HCT116 (cell line): Measurements from ENCODE around the gene AMDHD2. TPM values are rescaled to one million over a fixed set of nuclear protein-coding genes. Genes with fewer than 3 reads are reported as not detected.

Source experiments
- ATAC-seq: fragments of 200-7000 bp; cut with Tn5 transposase; 2 replicates; pipeline ENCODE4 v1.9.1; 2020; ENCODE audit warnings: mild to moderate bottlenecking, moderate library complexity
- BruUV-seq: library from RNA; stranded (reverse); fragments of 400-500 nt; replicated peaks from 2 replicates; lab custom pipeline; 2021; lab: Mats Ljungman, UMichigan
- CTCF ChIA-PET: fragments of 300-600 bp; sonication (Branson Sonifier 250); formaldehyde crosslinking; loops from one replicate; lab custom pipeline; 2021; ENCODE audit warnings: antibody characterized with exemption; lab: Charles Lee
- POLR2A ChIA-PET: fragments of 300-600, 350-600 bp; sonication (Branson Sonifier 250); formaldehyde crosslinking; loops from one replicate; lab custom pipeline; 2021; ENCODE audit warnings: antibody characterized with exemption; lab: Charles Lee
- RAD21 ChIA-PET, 2 experiments: fragments of 300-600 bp; sonication (Branson Sonifier 250); formaldehyde crosslinking; loops; one replicate each; lab custom pipeline; 2023; ENCODE audit warnings: low total read pairs in 2 of 2; ENCODE audit not compliant: uncharacterized antibody in 2 of 2, unreplicated experiment in 2 of 2, low non-redundant PET in 1 of 2; lab: Charles Lee
- DNase-seq: peaks from one replicate; pipeline ENCODE4 v3.0.0-alpha.2; 2010; ENCODE audit warnings: low read depth, low spot score
- H2AFZ ChIP-seq: fragments of 200-600 bp; shearing (Covaris generic), sonication (generic); 2 replicates; pipeline ENCODE4 v1.6.1; 2017; ENCODE audit warnings: low read depth, mixed run types, mixed read lengths, antibody characterized with exemption, low read length; ENCODE audit not compliant: poor library complexity, severe bottlenecking
- H3K27ac ChIP-seq: 2 replicates; pipeline ENCODE4 v1.5.1; 2012; ENCODE audit warnings: low read depth, low read length
- H3K27me3 ChIP-seq: fragments of 200-600 bp; sonication (generic); 2 replicates; pipeline ENCODE4 v1.6.1; 2016; ENCODE audit warnings: mixed run types, low read length, mixed read lengths; ENCODE audit not compliant: insufficient read depth
- H3K36me3 ChIP-seq, 2 experiments: fragments of 200-500 bp in 1 of 2; fragments of 200-600 bp in 1 of 2; sonication (Bioruptor generic) in 1 of 2; sonication (generic) in 1 of 2; 2 replicates each; pipeline versions ENCODE4 v1.5.1 to v1.6.1; 2014 to 2016; ENCODE audit warnings: low read length in 2 of 2, inconsistent platforms in 1 of 2, mixed read lengths in 1 of 2, mixed run types in 1 of 2; ENCODE audit not compliant: insufficient read depth in 2 of 2, control insufficient read depth in 1 of 2
- H3K4me1 ChIP-seq, 2 experiments: fragments of 200-600 bp in 1 of 2; sonication (generic) in 1 of 2; 2 replicates each; pipeline versions ENCODE4 v1.5.1 to v1.6.1; 2012 to 2017; ENCODE audit warnings: low read length in 2 of 2, inconsistent platforms in 1 of 2, mild to moderate bottlenecking in 1 of 2, mixed read lengths in 1 of 2, mixed run types in 1 of 2, moderate library complexity in 1 of 2; ENCODE audit not compliant: insufficient read depth in 2 of 2, control insufficient read depth in 1 of 2
- H3K4me2 ChIP-seq: fragments of 200-600 bp; sonication (generic); 2 replicates; pipeline ENCODE4 v1.6.1; 2017; ENCODE audit warnings: mixed run types, low read length, mixed read lengths
- H3K4me3 ChIP-seq, 2 experiments: fragments of 200-600 bp in 1 of 2; sonication (generic) in 1 of 2; replicated peaks in 1 of 2; 2 replicates each; pipeline ENCODE4 v1.5.1; 2011 to 2016; ENCODE audit warnings: low read length in 2 of 2, control low read depth in 1 of 2, low read depth in 1 of 2, mild to moderate bottlenecking in 1 of 2, mixed read lengths in 1 of 2, mixed run types in 1 of 2
- H3K79me2 ChIP-seq: fragments of 200-600 bp; sonication (generic); 2 replicates; pipeline ENCODE4 v1.6.1; 2017; ENCODE audit warnings: mild to moderate bottlenecking, mixed run types, low read length, moderate library complexity, mixed read lengths; ENCODE audit not compliant: insufficient read depth
- H3K9ac ChIP-seq: fragments of 200-600 bp; sonication (generic); 2 replicates; pipeline ENCODE4 v1.6.1; 2016; ENCODE audit warnings: low read length, mixed read lengths
- H3K9me2 ChIP-seq: fragments of 200-600 bp; sonication (generic), shearing (Covaris generic); 2 replicates; pipeline ENCODE4 v1.6.1; 2017; ENCODE audit warnings: mixed run types, mild to moderate bottlenecking, moderate library complexity; ENCODE audit not compliant: insufficient read depth
- H3K9me3 ChIP-seq, 2 experiments: fragments of 200-500 bp in 1 of 2; fragments of 200-600 bp in 1 of 2; sonication (Bioruptor generic) in 1 of 2; sonication (generic) in 1 of 2; 2 replicates each; pipeline ENCODE4 v1.6.1; 2014 to 2017; ENCODE audit warnings: low read length in 2 of 2, mixed read lengths in 2 of 2, inconsistent platforms in 1 of 2, low read depth in 1 of 2, mild to moderate bottlenecking in 1 of 2, mixed run types in 1 of 2, moderate library complexity in 1 of 2; ENCODE audit not compliant: control insufficient read depth in 1 of 2, insufficient read depth in 1 of 2
- H4K20me1 ChIP-seq: fragments of 200-600 bp; sonication (generic), shearing (Covaris generic); 2 replicates; pipeline ENCODE4 v1.6.1; 2017; ENCODE audit warnings: mixed run types, mild to moderate bottlenecking, moderate library complexity; ENCODE audit not compliant: insufficient read depth
- EGR1 ChIP-seq: IDR thresholded peaks from 2 replicates; pipeline ENCODE4 v1.6.1; 2012; ENCODE audit warnings: low read depth
- ELF1 ChIP-seq: IDR thresholded peaks from 2 replicates; pipeline ENCODE4 v1.6.1; 2012; ENCODE audit warnings: low read depth, borderline replicate concordance
- JUND ChIP-seq: IDR thresholded peaks from 2 replicates; pipeline ENCODE4 v1.6.1; 2012
- POLR2A ChIP-seq: IDR thresholded peaks from 2 replicates; pipeline ENCODE4 v1.7.0; 2011; ENCODE audit warnings: borderline replicate concordance; ENCODE audit not compliant: insufficient read depth, insufficient read length; ENCODE audit errors: extremely low read depth
- RAD21 ChIP-seq: IDR thresholded peaks from 2 replicates; pipeline ENCODE4 v1.6.1; 2012; ENCODE audit warnings: low read depth, mild to moderate bottlenecking
- SIN3A ChIP-seq: IDR thresholded peaks from 2 replicates; pipeline ENCODE4 v1.6.1; 2012; ENCODE audit warnings: low read depth
- SP1 ChIP-seq: IDR thresholded peaks from 2 replicates; pipeline ENCODE4 v1.6.1; 2012; ENCODE audit warnings: low read depth
- SRF ChIP-seq: IDR thresholded peaks from 2 replicates; pipeline ENCODE4 v1.6.1; 2012; ENCODE audit warnings: low read depth
- intact Hi-C: fragments of 100-400 bp; cut with micrococcal nuclease; formaldehyde crosslinking; loops from 2 replicates; pipeline ENCODE4 v1.10.0; 2022
- total RNA-seq: library from RNA; stranded (reverse); gene quantifications from one replicate; pipeline ENCODE4 v1.2.1, GENCODE V29; 2021; ENCODE audit not compliant: unreplicated experiment
- TF ChIP-seq, protein P1 (sequence below): IDR thresholded peaks from 2 replicates; pipeline ENCODE4 v1.6.1; 2011; ENCODE audit warnings: mild to moderate bottlenecking, low read length, moderate library complexity; ENCODE audit not compliant: insufficient replicate concordance; ENCODE audit errors: extremely low read depth
- TF ChIP-seq, protein P2 (sequence below), 3 experiments: fragments of 200-600 bp in 1 of 3; sonication (generic) in 1 of 3; IDR thresholded peaks in 2 of 3; conservative IDR thresholded peaks in 1 of 3; 2 replicates each; pipeline ENCODE4 v1.5.1; 2012 to 2017; ENCODE audit warnings: low read depth in 2 of 3, low read length in 2 of 3, antibody characterized with exemption in 1 of 3, borderline replicate concordance in 1 of 3, control low read depth in 1 of 3, mild to moderate bottlenecking in 1 of 3, mixed read lengths in 1 of 3, mixed run types in 1 of 3, moderate library complexity in 1 of 3; ENCODE audit not compliant: insufficient read depth in 1 of 3

Gene AMDHD2
- total RNA-seq, 1 experiment from 2014 or later, result 42.9 TPM

DNA sequence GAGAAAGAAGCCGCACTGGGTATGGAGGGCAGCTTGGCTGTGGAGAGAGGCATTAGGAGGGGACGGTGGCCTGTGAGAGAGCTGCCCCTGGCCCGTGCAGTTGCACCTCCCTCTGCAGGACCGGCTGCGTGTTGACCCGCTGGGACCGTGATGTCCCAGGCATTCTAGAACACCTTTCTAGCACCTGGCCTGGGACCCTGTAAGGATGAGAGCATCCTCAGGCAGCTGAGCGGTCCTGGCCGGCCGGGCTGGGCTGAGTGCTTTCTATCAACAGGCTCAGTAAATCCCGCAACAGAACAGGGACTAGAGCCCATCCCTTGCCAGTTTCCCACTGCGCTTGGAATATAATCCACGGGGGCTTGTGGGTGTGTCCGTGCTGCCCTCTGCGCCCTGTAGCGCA lies 30.6 kb upstream of the AMDHD2 start:
- no peak; the same call in 1 of the 2 replicates for ATAC-seq
- TF ChIP-seq, protein P1, sequence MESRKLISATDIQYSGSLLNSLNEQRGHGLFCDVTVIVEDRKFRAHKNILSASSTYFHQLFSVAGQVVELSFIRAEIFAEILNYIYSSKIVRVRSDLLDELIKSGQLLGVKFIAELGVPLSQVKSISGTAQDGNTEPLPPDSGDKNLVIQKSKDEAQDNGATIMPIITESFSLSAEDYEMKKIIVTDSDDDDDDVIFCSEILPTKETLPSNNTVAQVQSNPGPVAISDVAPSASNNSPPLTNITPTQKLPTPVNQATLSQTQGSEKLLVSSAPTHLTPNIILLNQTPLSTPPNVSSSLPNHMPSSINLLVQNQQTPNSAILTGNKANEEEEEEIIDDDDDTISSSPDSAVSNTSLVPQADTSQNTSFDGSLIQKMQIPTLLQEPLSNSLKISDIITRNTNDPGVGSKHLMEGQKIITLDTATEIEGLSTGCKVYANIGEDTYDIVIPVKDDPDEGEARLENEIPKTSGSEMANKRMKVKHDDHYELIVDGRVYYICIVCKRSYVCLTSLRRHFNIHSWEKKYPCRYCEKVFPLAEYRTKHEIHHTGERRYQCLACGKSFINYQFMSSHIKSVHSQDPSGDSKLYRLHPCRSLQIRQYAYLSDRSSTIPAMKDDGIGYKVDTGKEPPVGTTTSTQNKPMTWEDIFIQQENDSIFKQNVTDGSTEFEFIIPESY, result no peak
- TF ChIP-seq ELF1 (no peak), SRF (no peak), SIN3A (no peak), SP1 (no peak), POLR2A (no peak), JUND (no peak), EGR1 (no peak), RAD21 (no peak)
- TF ChIP-seq, protein P2, sequence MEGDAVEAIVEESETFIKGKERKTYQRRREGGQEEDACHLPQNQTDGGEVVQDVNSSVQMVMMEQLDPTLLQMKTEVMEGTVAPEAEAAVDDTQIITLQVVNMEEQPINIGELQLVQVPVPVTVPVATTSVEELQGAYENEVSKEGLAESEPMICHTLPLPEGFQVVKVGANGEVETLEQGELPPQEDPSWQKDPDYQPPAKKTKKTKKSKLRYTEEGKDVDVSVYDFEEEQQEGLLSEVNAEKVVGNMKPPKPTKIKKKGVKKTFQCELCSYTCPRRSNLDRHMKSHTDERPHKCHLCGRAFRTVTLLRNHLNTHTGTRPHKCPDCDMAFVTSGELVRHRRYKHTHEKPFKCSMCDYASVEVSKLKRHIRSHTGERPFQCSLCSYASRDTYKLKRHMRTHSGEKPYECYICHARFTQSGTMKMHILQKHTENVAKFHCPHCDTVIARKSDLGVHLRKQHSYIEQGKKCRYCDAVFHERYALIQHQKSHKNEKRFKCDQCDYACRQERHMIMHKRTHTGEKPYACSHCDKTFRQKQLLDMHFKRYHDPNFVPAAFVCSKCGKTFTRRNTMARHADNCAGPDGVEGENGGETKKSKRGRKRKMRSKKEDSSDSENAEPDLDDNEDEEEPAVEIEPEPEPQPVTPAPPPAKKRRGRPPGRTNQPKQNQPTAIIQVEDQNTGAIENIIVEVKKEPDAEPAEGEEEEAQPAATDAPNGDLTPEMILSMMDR (IDR thresholded peaks at IDR 0.05 in 2 of 3, conservative IDR thresholded peaks at IDR 0.05 in 1 of 3; ENCODE audit: borderline replicate concordance in 1 of 3, insufficient read depth in 1 of 3, low read depth in 2 of 3, low read length in 2 of 3), result no peak
- TF ChIP-seq, all 23 proteins: peak for 0
- CTCF ChIA-PET, result no interaction called here
- intact Hi-C loops, result no loop called here
- no peak overlapping the region for H3K4me2 ChIP-seq
- H3K9ac ChIP-seq, result no peak overlapping the region
- H3K27me3 ChIP-seq, result no peaks in the 10 kb centered on the region
- no peaks in the 10 kb centered on the region for H3K9me3 ChIP-seq
- H3K4me3 ChIP-seq, result no peak overlapping the region
- POLR2A ChIA-PET, result no interaction called here
- no peaks in the 10 kb centered on the region for H4K20me1 ChIP-seq
- H3K9me2 ChIP-seq, result no peaks in the 10 kb centered on the region
- peaks cover 17% of the 10 kb centered on the region; the same call in 1 of the 2 replicates for H3K79me2 ChIP-seq
- H3K27ac ChIP-seq, result no peak overlapping the region
- RAD21 ChIA-PET, result no interaction called here
- no peak for DNase-seq
- H3K36me3 ChIP-seq, result no peaks in the 10 kb centered on the region; a peak in 1 of 4 replicates
- BruUV-seq, result no TSS peak
- no peak overlapping the region for H2AFZ ChIP-seq
- no peaks in the 10 kb centered on the region for H3K4me1 ChIP-seq
